ENCODE measurements around the gene RNF225. TPM values are rescaled to one million over a fixed set of nuclear protein-coding genes. Genes with fewer than 3 reads are reported as not detected.

Gene RNF225
- total RNA-seq, 1 experiment from 2014 or later, result 1.8 TPM

DNA sequence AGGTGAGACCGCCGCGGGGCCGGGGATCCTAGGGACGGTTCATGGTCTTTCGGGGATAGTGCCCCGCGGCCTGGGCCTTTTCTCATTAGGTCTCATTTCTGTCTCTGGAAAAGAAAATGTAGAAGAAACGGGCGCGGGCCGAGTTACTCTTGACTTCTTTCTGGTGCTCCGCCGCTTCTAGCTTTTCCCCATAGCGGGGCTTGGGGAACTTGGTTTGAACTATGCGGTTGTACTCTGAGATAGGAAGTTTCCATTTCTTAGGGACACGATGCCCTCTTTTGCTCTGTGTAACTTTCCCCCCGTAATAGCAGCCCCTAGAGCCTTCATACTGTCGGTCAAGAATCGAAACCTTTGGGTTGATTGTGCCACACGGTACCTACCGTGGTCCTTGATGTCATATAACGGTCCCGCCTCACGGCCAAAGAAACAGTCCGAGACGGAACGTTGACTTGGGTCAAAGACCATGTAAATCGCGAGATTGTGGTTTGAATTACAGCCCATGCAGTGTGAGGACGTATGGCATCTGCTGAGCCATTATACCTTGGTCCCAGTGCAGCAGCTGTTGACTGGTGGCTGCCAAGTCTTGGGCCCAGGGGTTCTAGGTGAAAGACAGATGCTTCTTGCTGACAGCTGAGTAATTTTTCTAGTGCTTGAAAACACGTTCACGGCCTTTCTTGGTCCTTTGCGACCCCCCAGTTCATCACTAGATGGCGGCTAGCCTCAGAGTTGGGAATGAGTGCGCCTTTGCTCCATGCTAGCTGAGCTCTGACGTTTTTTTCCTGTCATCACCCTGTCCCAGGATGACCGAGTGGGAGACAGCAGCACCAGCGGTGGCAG is 7.9 kb upstream of the RNF225 start:
- no peak for DNase-seq (ENCODE audit: low spot score)
- H3K27me3 Mint-ChIP-seq (ENCODE audit: low read depth), result no peaks in the 10 kb centered on the region
- H3K36me3 Mint-ChIP-seq, result peaks cover 39% of the 10 kb centered on the region
- TF ChIP-seq SOX15 (CRISPR knock-in tag; IDR thresholded peaks at IDR 0.05) (no peak), ELF4 (CRISPR knock-in tag; IDR thresholded peaks at IDR 0.05; ENCODE audit: low read depth) (no peak), FOXJ3 (CRISPR knock-in tag; IDR thresholded peaks at IDR 0.05; ENCODE audit: borderline replicate concordance) (no peak), CREM (CRISPR knock-in tag; IDR thresholded peaks at IDR 0.05) (0 out of 2 replicates have a peak, but pooled peaks have one; percentile 38), RORB (CRISPR knock-in tag; IDR thresholded peaks at IDR 0.05) (no peak)
- ChIA-PET CTCF (interaction anchor here (0.6 kb wide), 1 partner anchor 82 kb away, joined by 3 read pairs; no protein-coding TSS in a partner anchor), POLR2A (interaction anchor here (1.1 kb wide), 1 partner anchor 25 kb away, joined by 3 read pairs; the partner anchor contains the start of gene ZNF497)
- no peaks in the 10 kb centered on the region for H3K9me3 Mint-ChIP-seq
- peak overlapping the region; percentile 96 for H3K4me3 Mint-ChIP-seq
- H3K27ac Mint-ChIP-seq, result peak overlapping the region; percentile 70
- no peak for ATAC-seq
- peaks cover 22% of the 10 kb centered on the region for H3K4me1 Mint-ChIP-seq

- Mint-ChIP-seq H3K4me1 (peaks cover 22% of the 10 kb centered on the region), H3K27ac (peak overlapping the region; percentile 24), H3K36me3 (peaks cover 44% of the 10 kb centered on the region), H3K9me3 (no peaks in the 10 kb centered on the region), H3K4me3 (peak overlapping the region; percentile 96), H3K27me3 (ENCODE audit: low read depth) (no peaks in the 10 kb centered on the region)
- POLR2A ChIA-PET, result no interaction called here
- DNase-seq (ENCODE audit: low spot score) (no peak), ATAC-seq (no peak)
- CTCF ChIA-PET, result no interaction called here
- no peak for TF ChIP-seq ATF2 (CRISPR knock-in tag; IDR thresholded peaks at IDR 0.05; ENCODE audit: borderline replicate concordance, low read depth)
- no peak for TF ChIP-seq AFF4 (CRISPR knock-in tag; IDR thresholded peaks at IDR 0.05; ENCODE audit: borderline replicate concordance)
- no peak for TF ChIP-seq GRHL2 (CRISPR knock-in tag; IDR thresholded peaks at IDR 0.05; ENCODE audit: insufficient replicate concordance, severe bottlenecking)
- no peak for TF ChIP-seq PRRX2 (CRISPR knock-in tag; IDR thresholded peaks at IDR 0.05)
- TF ChIP-seq TEAD4 (CRISPR knock-in tag; IDR thresholded peaks at IDR 0.05), result no peak
- no peak for TF ChIP-seq CDX4 (CRISPR knock-in tag; IDR thresholded peaks at IDR 0.05; ENCODE audit: borderline replicate concordance)
- TF ChIP-seq, protein P1, sequence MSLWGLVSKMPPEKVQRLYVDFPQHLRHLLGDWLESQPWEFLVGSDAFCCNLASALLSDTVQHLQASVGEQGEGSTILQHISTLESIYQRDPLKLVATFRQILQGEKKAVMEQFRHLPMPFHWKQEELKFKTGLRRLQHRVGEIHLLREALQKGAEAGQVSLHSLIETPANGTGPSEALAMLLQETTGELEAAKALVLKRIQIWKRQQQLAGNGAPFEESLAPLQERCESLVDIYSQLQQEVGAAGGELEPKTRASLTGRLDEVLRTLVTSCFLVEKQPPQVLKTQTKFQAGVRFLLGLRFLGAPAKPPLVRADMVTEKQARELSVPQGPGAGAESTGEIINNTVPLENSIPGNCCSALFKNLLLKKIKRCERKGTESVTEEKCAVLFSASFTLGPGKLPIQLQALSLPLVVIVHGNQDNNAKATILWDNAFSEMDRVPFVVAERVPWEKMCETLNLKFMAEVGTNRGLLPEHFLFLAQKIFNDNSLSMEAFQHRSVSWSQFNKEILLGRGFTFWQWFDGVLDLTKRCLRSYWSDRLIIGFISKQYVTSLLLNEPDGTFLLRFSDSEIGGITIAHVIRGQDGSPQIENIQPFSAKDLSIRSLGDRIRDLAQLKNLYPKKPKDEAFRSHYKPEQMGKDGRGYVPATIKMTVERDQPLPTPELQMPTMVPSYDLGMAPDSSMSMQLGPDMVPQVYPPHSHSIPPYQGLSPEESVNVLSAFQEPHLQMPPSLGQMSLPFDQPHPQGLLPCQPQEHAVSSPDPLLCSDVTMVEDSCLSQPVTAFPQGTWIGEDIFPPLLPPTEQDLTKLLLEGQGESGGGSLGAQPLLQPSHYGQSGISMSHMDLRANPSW (CRISPR knock-in tag; conservative IDR thresholded peaks at IDR 0.05; ENCODE audit: low read depth), result no peak
- TF ChIP-seq PRDM15 (CRISPR knock-in tag; IDR thresholded peaks at IDR 0.05), result no peak
- no peak for TF ChIP-seq ZNF416 (CRISPR knock-in tag; IDR thresholded peaks at IDR 0.05)
- no peak for TF ChIP-seq FOXP1 (CRISPR knock-in tag; IDR thresholded peaks at IDR 0.05; ENCODE audit: borderline replicate concordance)
- TF ChIP-seq ZNF219 (CRISPR knock-in tag; IDR thresholded peaks at IDR 0.05; ENCODE audit: borderline replicate concordance), result no peak
- TF ChIP-seq TP53 (CRISPR knock-in tag; IDR thresholded peaks at IDR 0.05), result no peak
- no peak for TF ChIP-seq FOXJ3 (CRISPR knock-in tag; IDR thresholded peaks at IDR 0.05; ENCODE audit: borderline replicate concordance)
- TF ChIP-seq HMGA2 (CRISPR knock-in tag; IDR thresholded peaks at IDR 0.05), result no peak
- no peak for TF ChIP-seq ZNF121 (CRISPR knock-in tag; IDR thresholded peaks at IDR 0.05)
These were observed 7.3 kb upstream of the RNF225 start for GRCh38 chr19:58388175-58388526.
